Measurements from ENCODE around the gene PNMA8C. TPM values are rescaled to one million over a fixed set of nuclear protein-coding genes. Genes with fewer than 3 reads are reported as not detected.
"Not testable (repeated sequence)": the region's sequence is repeated elsewhere in the genome, so short reads cannot be mapped to it uniquely, and the experiment has no call there.

The PNMA8C gene
- polyA plus RNA-seq, 1 donor, result 1.2 TPM

DNA sequence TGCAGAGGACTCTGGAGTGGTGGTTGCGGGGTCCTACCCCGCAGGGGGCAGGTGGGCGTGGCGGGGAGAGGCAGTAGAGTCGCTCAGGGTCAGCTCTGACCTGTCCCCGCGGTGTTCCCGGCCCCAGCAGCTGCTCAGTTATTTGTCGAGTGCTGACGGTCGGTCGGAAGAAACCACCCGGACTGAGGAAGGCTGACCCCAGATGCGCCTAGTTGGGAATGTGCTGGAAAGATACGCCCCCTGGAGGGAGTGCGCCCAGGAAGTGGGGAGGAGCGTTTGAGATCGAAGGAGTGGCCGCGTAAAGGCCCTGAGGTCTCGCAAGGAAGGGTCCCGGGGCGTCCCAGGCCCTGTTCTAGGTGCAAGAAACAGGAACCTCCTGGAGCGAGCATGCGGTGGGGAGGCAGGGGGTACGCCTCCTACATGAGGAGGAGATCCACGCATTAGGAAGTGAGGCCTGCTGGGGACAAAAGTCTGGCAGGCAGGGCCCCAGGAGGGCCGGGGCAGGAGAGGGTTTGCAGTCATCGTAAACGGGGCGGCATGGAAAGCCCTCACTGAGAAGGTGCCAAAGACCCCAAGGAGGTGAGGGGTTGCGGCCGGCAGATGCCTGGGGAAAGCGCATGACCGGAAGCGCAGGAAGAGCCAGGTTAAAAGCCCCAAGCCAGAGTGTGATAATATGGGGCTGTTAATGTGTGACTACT, 24.5 kb downstream of the PNMA8C start:
- Histone ChIP-seq H3K36me3 (ENCODE audit: control insufficient read depth, insufficient read depth, low read length) (no peaks in the 10 kb centered on the region), H3K27me3 (ENCODE audit: control insufficient read depth, insufficient read depth, low read length) (no peaks in the 10 kb centered on the region), H3K4me1 (ENCODE audit: control insufficient read depth, insufficient read depth, low read length) (peaks cover 27% of the 10 kb centered on the region), H3K9me3 (ENCODE audit: control insufficient read depth, low read depth, low read length) (no peaks in the 10 kb centered on the region), H3K27ac (ENCODE audit: low read length) (peak overlapping the region; percentile 93), H3K4me3 (ENCODE audit: low read length) (peak overlapping the region; percentile 60)
- WGBS (ENCODE audit: insufficient coverage, low lambda C conversion rate), result no CpG with 5 or more reads among the region's 36 CpGs
- peak; percentile 76 to 89 for DNase-seq

DNA sequence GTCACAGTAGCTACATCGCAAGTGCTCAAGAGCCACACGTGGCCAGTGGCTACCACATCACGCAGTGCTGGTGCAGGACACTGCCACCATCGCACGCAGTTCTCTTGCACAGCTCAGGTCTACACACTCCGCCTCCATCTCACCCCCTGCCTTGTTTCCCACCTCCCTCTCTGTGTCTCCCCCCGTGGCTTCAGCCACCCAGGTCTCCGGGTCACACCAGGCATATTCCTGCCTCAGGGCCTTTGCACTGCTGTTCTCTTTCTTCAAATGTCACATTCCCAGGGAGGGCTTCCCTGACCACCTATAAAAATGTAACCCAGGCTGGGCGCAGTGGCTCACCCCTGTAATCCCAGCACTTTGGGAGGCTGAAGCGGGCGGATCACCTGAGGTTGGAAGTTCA, 26.0 kb downstream of the PNMA8C start:
- no peaks in the 10 kb centered on the region for H3K27me3 ChIP-seq (ENCODE audit: control insufficient read depth, insufficient read depth, low read length)
- no peaks in the 10 kb centered on the region for H3K36me3 ChIP-seq (ENCODE audit: control insufficient read depth, insufficient read depth, low read length)
- peaks cover 15% of the 10 kb centered on the region for H3K4me1 ChIP-seq (ENCODE audit: control insufficient read depth, insufficient read depth, low read length)
- H3K9me3 ChIP-seq (ENCODE audit: control insufficient read depth, low read depth, low read length), result no peaks in the 10 kb centered on the region
- DNase-seq, result no peak
- no CpG with 5 or more reads among the region's 11 CpGs for WGBS (ENCODE audit: insufficient coverage, low lambda C conversion rate)
- H3K4me3 ChIP-seq (ENCODE audit: low read length), result no peak overlapping the region
- no peak overlapping the region for H3K27ac ChIP-seq (ENCODE audit: low read length)

DNA sequence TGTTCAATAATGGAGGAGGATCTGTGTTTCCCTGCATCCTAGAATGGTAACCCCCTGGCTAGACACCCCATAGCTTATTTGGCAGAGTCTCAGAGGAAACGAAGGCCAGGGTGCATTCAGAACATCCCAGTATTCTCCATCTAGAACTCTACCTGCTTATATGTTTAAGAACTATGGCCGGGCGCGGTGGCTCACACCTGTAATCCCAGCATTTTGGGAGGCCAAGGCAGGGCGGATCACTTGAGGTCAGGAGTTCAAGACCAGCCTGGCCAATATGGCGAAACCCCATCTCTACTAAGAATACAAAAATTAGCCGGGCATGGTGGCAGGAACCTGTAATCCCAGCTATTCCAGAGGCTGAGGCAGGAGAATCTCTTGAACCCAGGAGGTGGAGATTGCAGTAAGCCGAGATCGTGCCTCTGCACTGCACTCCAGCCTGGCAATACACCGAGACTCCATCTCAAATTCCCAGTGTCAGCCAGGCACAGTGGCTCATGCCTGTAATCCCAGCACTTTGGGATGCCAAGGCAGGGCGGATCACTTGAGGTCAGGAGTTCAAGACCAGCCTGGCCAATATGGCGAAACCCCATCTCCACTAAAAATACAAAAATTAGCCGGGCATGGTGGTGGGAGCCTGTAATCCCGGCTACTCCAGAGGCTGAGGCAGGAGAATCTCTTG, 30.8 kb downstream of the PNMA8C start:
- not testable (repeated sequence) for H3K27ac ChIP-seq (ENCODE audit: low read length); DNase-seq; H3K4me3 ChIP-seq (ENCODE audit: low read length); H3K36me3 ChIP-seq (ENCODE audit: control insufficient read depth, insufficient read depth, low read length); H3K4me1 ChIP-seq (ENCODE audit: control insufficient read depth, insufficient read depth, low read length); H3K27me3 ChIP-seq (ENCODE audit: control insufficient read depth, insufficient read depth, low read length); H3K9me3 ChIP-seq (ENCODE audit: control insufficient read depth, low read depth, low read length)
- no CpG with 5 or more reads among the region's 14 CpGs for WGBS (ENCODE audit: insufficient coverage, low lambda C conversion rate)

DNA sequence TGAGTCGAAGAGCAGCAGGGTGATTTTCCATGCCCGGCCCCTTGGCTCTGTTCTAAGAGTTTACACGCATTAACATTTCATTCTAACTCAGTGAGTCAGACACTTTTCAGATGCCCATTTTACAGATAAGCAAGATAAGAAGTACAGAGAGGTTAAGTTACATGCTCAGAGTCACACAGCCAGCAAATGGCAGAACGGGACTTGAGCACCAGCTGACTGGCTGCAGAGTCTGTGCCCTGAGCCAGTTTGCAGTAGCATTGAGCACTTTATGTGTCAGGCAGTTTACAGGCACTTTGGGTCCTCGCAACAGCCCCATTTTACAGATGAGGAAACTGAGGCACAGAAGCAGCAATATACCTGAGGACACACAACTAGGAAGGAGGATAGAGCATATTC, 34.3 kb downstream of the PNMA8C start:
- no peak overlapping the region for H3K27ac ChIP-seq (ENCODE audit: low read length)
- no peaks in the 10 kb centered on the region for H3K9me3 ChIP-seq (ENCODE audit: control insufficient read depth, low read depth, low read length)
- no peak for DNase-seq
- WGBS (ENCODE audit: insufficient coverage, low lambda C conversion rate), result no CpG with 5 or more reads among the region's 5 CpGs
- peaks cover 23% of the 10 kb centered on the region for H3K36me3 ChIP-seq (ENCODE audit: control insufficient read depth, insufficient read depth, low read length)
- H3K4me3 ChIP-seq (ENCODE audit: low read length), result no peak overlapping the region
- H3K27me3 ChIP-seq (ENCODE audit: control insufficient read depth, insufficient read depth, low read length), result no peaks in the 10 kb centered on the region
- peaks cover 2% of the 10 kb centered on the region for H3K4me1 ChIP-seq (ENCODE audit: control insufficient read depth, insufficient read depth, low read length)

DNA sequence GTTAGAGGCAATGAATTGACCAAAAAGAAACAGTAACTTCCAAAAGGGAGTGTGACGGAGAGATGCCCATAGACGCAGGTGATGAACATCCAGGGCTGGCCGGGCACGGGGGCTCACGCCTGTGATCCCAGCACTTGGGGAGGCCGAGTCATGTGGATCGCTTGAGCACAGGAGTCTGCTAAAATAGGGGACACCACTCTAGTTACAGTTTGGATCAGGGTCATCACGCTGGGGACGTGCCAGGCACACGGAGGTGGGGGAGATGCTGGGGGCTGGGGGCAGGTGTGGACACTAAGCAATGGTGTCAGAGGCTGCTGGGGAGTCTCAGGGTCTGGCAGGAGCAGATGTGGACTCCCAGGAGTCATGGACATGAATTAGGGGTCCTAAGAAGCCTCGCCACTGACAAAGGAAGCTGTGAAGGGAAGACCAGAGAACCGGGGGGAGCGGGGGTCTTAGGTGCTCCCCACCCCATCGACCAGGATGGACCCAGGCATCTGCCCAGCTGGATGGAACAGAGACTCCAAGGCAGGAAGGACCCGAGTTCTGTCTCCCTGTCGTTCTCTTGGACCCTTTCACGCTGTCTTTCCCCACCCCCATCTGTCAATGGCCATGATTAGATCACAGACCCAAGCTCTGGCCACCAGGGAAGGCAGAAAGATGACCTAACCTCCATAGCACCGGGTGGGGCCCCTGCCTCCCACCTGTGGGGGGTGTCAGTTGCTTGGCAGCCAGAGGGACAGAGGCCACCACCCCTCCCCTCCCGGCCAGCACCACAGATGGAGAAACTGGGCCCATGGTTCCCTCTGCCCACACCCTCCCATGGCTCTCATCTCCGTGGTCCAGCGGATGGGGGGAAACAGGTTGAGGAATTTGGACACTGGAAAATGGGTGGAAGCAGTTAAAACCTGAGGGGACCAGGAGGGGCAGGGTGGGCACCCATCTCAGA, 35.0 kb downstream of the PNMA8C start:
- no CpG with 5 or more reads among the region's 21 CpGs for WGBS (ENCODE audit: insufficient coverage, low lambda C conversion rate)
- H3K4me1 ChIP-seq (ENCODE audit: control insufficient read depth, insufficient read depth, low read length), result peaks cover 2% of the 10 kb centered on the region
- DNase-seq, result no peak
- H3K9me3 ChIP-seq (ENCODE audit: control insufficient read depth, low read depth, low read length), result no peaks in the 10 kb centered on the region
- H3K27ac ChIP-seq (ENCODE audit: low read length), result no peak overlapping the region
- no peaks in the 10 kb centered on the region for H3K27me3 ChIP-seq (ENCODE audit: control insufficient read depth, insufficient read depth, low read length)
- H3K4me3 ChIP-seq (ENCODE audit: low read length), result no peak overlapping the region
- H3K36me3 ChIP-seq (ENCODE audit: control insufficient read depth, insufficient read depth, low read length), result peaks cover 28% of the 10 kb centered on the region

DNA sequence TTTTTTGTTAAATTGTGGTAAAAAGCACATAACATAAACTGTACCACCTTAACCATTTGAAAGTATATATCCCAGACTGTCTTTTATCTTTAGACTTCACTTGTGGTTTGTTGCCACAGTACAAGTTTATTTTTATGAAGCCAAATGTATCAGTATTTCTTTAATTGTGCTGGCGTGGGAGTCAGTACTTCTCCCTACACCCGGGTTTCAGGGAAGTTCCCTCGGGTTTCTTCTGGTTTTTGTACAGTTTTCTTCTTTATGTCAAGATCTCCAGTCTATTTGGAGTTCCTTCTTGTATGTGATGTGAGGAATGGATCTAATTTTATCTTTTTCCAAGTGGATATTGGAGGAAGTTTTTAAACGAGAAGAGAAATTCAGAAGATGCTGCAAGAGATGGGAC, 35.9 kb downstream of the PNMA8C start:
- 67% methylated on average over 3 of the region's 4 CpGs for WGBS (ENCODE audit: insufficient coverage, low lambda C conversion rate)
- no peak overlapping the region for H3K27ac ChIP-seq (ENCODE audit: low read length)
- H3K9me3 ChIP-seq (ENCODE audit: control insufficient read depth, low read depth, low read length), result no peaks in the 10 kb centered on the region
- no peak overlapping the region for H3K4me3 ChIP-seq (ENCODE audit: low read length)
- peaks cover 2% of the 10 kb centered on the region for H3K4me1 ChIP-seq (ENCODE audit: control insufficient read depth, insufficient read depth, low read length)
- no peak for DNase-seq
- no peaks in the 10 kb centered on the region for H3K27me3 ChIP-seq (ENCODE audit: control insufficient read depth, insufficient read depth, low read length)
- peaks cover 37% of the 10 kb centered on the region for H3K36me3 ChIP-seq (ENCODE audit: control insufficient read depth, insufficient read depth, low read length)

DNA sequence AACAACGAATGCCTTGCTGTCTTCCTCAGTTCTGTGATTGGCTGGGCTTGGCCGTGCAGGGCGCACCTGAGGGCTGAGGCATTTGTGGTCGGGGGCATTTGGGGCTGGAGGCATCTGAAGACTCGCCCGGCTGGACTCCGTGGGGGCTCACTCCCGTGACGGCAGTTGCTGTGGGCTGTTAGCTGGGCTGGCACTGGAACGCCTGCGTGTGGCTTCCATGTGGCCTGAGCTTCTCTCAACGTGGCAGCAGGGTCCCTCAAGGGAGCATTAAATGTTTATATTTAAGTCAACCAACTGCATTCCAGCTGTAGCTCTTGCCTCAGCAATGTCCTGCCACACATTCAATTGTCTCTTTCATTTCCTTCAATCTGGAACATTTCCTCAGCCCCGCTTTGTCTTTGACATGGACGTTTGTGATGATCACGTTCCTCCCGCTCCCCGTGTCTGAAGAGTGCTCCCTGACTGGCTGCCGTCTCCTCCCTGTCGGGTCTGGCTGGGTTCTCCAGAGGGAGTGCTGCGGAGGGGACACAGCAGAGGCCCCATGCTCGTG, 36.4 kb downstream of the PNMA8C start:
- peaks cover 42% of the 10 kb centered on the region for H3K36me3 ChIP-seq (ENCODE audit: control insufficient read depth, insufficient read depth, low read length)
- no peak for DNase-seq
- peak overlapping the region; percentile 29 for H3K27ac ChIP-seq (ENCODE audit: low read length)
- no CpG with 5 or more reads among the region's 21 CpGs for WGBS (ENCODE audit: insufficient coverage, low lambda C conversion rate)
- no peaks in the 10 kb centered on the region for H3K9me3 ChIP-seq (ENCODE audit: control insufficient read depth, low read depth, low read length)
- no peaks in the 10 kb centered on the region for H3K27me3 ChIP-seq (ENCODE audit: control insufficient read depth, insufficient read depth, low read length)
- no peak overlapping the region for H3K4me3 ChIP-seq (ENCODE audit: low read length)
- H3K4me1 ChIP-seq (ENCODE audit: control insufficient read depth, insufficient read depth, low read length), result peaks cover 2% of the 10 kb centered on the region

DNA sequence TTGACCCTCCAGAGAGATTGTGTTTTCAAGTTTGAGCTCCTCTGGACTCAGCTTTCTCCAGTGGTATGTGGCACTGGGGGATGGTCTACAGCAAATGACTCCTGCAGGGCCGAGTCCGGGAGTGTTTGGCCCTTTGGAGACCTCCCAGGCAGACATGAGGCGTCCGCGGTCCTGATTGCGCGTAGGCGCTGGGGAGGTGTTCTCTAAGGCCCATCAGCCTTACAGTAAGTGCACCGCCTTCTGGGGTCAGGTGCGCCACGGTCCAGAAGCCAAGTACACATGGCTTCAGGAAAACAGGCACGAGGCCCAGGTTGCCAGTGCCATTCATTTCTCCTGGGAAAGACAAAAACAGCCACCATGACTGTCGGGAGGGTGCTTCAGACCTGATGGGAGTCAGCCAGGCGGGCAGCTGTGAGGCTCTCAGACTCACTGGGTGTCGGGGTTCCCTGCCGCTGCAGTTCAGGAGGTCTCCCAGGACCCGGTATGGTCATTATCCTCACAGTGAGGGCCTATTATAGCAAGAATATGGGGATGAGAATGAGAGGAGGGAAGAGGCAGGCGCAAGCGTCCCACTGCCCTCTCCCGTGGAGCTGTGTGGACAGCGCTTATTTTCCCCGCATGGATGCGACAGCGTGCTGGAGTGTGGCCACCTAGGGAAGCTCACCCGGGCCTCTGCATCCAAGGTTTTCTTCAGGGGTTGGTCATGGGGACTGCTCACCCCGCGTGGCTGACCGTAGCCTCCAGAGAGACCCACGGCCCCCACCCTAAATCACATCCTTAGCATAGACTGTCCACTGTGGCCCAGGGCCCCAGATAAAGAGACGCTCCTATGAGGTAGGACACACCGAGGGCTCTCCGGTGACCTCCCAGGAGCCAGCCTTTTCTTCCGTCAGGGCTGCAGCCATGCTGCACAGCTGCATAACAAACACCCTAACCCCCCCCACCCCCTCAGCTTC, 37.2 kb downstream of the PNMA8C start:
- Histone ChIP-seq H3K4me3 (ENCODE audit: low read length) (no peak overlapping the region), H3K4me1 (ENCODE audit: control insufficient read depth, insufficient read depth, low read length) (peaks cover 2% of the 10 kb centered on the region), H3K36me3 (ENCODE audit: control insufficient read depth, insufficient read depth, low read length) (peaks cover 50% of the 10 kb centered on the region), H3K27ac (ENCODE audit: low read length) (no peak overlapping the region), H3K27me3 (ENCODE audit: control insufficient read depth, insufficient read depth, low read length) (no peaks in the 10 kb centered on the region), H3K9me3 (ENCODE audit: control insufficient read depth, low read depth, low read length) (no peaks in the 10 kb centered on the region)
- WGBS (ENCODE audit: insufficient coverage, low lambda C conversion rate), result no CpG with 5 or more reads among the region's 33 CpGs
- no peak for DNase-seq

DNA sequence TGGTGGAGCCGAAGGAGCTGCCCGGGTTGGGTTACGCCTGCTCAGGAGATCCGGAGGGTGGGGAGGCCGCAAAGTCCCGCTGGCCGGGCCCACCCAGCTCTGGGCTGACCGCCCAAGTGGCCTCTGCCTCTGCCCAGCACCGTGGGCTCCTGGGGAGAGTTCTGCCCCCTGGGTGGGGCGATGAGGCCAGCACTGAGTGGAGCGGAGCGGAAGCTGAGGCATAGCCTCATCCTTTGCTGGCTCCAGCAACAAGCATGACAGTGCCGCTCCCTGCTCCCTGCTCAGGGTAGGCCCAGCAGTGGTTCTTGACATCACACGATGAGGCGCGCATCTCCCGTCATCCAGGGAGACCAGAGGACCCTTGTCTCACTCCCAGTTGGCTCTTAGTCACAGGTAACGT, 37.9 kb downstream of the PNMA8C start:
- peaks cover 55% of the 10 kb centered on the region for H3K36me3 ChIP-seq (ENCODE audit: control insufficient read depth, insufficient read depth, low read length)
- H3K27me3 ChIP-seq (ENCODE audit: control insufficient read depth, insufficient read depth, low read length), result no peaks in the 10 kb centered on the region
- no CpG with 5 or more reads among the region's 18 CpGs for WGBS (ENCODE audit: insufficient coverage, low lambda C conversion rate)
- no peak for DNase-seq
- no peak overlapping the region for H3K27ac ChIP-seq (ENCODE audit: low read length)
- no peak overlapping the region for H3K4me3 ChIP-seq (ENCODE audit: low read length)
- peaks cover 2% of the 10 kb centered on the region for H3K4me1 ChIP-seq (ENCODE audit: control insufficient read depth, insufficient read depth, low read length)
- H3K9me3 ChIP-seq (ENCODE audit: control insufficient read depth, low read depth, low read length), result no peaks in the 10 kb centered on the region

All from large intestine (tissue), 3 donors.